Measurements from ENCODE around the gene NTNG1.

Gene NTNG1

DNA sequence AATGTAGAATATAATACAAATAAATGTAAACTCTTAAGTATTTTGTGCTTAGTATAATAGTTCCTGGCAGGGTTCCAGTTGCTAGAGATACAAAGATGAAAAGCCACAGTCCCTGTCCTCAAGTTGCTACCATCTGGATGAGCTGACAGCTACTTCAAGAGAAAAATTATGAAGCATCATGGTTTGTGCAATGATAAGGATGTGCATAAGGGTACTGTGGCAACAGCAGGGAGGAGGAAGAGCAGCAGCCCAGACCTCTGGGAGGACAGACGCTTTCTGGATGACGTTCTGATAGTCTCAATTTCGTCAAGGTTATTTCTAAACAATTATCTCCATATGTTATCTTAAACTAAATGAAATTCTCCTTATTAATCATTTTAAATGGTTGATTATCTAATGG, 198.9 kb downstream of the NTNG1 start:
- Mint-ChIP-seq H3K27me3 (no peaks in the 10 kb centered on the region), H3K4me1 (no peaks in the 10 kb centered on the region), H3K4me3 (no peak overlapping the region), H3K27ac (no peak overlapping the region), H3K9me3 (no peaks in the 10 kb centered on the region), H3K36me3 (ENCODE audit: low read depth) (no peaks in the 10 kb centered on the region)
- no peak for ATAC-seq
- DNase-seq, result no peak

GRCh38 chr1:107342316-107342715, 201.5 kb downstream of the NTNG1 start:
- H3K27ac Mint-ChIP-seq, result no peak overlapping the region
- H3K36me3 Mint-ChIP-seq (ENCODE audit: low read depth), result no peaks in the 10 kb centered on the region
- ATAC-seq (no peak), DNase-seq (no peak)
- H3K4me1 Mint-ChIP-seq, result no peaks in the 10 kb centered on the region
- H3K27me3 Mint-ChIP-seq, result peaks cover 2% of the 10 kb centered on the region
- H3K9me3 Mint-ChIP-seq, result no peaks in the 10 kb centered on the region
- H3K4me3 Mint-ChIP-seq, result no peak overlapping the region

DNA sequence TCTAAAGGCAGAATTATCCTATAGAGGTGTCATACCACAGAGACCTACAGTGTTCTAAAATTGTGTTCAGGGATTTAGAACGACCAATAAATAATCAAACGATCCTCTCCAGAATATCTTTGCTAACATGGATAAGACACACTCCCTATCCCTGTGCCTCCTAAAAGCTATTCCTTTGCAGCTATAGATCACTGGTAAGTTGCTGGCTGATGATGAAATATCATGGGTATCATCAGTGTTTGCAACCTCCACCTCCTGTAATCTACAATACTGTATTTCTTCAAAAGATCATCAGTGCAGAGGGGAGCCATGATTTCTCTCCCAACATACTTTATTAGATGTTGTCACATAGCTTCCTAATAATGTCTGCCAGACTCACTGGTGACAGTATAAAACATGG, 201.9 kb downstream of the NTNG1 start:
- no peaks in the 10 kb centered on the region for H3K36me3 Mint-ChIP-seq (ENCODE audit: low read depth)
- DNase-seq, result no peak
- no peak for ATAC-seq
- no peak overlapping the region for H3K4me3 Mint-ChIP-seq
- H3K27ac Mint-ChIP-seq, result no peak overlapping the region
- H3K9me3 Mint-ChIP-seq, result no peaks in the 10 kb centered on the region
- no peaks in the 10 kb centered on the region for H3K4me1 Mint-ChIP-seq
- H3K27me3 Mint-ChIP-seq, result peaks cover 2% of the 10 kb centered on the region

DNA sequence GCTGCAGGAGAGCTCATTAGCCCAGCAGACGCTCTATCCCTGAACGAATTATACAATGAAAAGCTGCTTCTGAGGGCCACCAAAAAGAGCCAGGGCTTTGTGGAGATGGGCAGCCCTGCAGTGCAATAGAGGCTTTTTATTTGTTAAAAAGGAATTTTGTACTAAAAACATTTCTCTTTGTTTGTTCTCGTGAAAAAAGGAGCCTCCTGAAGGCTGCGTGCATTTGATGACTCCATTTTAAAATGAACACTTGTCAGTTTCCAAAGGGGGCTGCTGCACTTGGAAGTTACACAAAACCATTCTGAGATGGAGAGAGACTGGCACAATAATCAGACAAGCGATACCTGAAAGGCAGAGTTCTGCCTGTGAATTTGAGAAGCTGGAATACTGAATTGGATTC, 202.8 kb downstream of the NTNG1 start:
- Mint-ChIP-seq H3K4me1 (no peaks in the 10 kb centered on the region), H3K4me3 (no peak overlapping the region), H3K36me3 (ENCODE audit: low read depth) (no peaks in the 10 kb centered on the region), H3K9me3 (no peaks in the 10 kb centered on the region), H3K27ac (no peak overlapping the region), H3K27me3 (peaks cover 2% of the 10 kb centered on the region)
- ATAC-seq (no peak), DNase-seq (no peak)

GRCh38 chr1:107344268-107344760, 203.5 kb downstream of the NTNG1 start:
- no peaks in the 10 kb centered on the region for H3K4me1 Mint-ChIP-seq
- no peaks in the 10 kb centered on the region for H3K9me3 Mint-ChIP-seq
- H3K4me3 Mint-ChIP-seq, result no peak overlapping the region
- H3K36me3 Mint-ChIP-seq (ENCODE audit: low read depth), result no peaks in the 10 kb centered on the region
- H3K27me3 Mint-ChIP-seq, result peaks cover 2% of the 10 kb centered on the region
- ATAC-seq, result no peak
- H3K27ac Mint-ChIP-seq, result no peak overlapping the region
- DNase-seq, result no peak

DNA sequence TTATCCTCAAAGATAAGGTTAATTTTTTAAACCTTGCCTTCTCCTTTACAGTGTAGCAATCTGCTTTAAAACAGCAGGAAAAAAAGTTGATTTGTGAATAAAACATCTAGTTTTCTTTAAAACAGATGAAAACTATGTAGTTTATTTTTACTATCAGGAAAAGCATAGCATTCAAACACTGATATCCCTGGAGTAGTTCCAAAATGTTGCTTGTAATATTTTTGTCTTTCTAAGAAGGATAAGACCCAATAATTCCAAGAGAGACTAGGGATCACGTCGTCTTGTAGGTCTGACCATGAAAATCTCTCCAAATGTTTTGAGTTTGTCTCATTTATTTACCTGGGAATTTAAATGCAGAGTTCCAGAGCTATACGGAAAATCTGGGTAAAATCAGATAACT, 204.0 kb downstream of the NTNG1 start:
- Mint-ChIP-seq H3K36me3 (ENCODE audit: low read depth) (no peaks in the 10 kb centered on the region), H3K4me3 (no peak overlapping the region), H3K27ac (no peak overlapping the region), H3K9me3 (no peaks in the 10 kb centered on the region), H3K4me1 (no peaks in the 10 kb centered on the region), H3K27me3 (peaks cover 2% of the 10 kb centered on the region)
- DNase-seq (no peak), ATAC-seq (no peak)

GRCh38 chr1:107352850-107353249, 212.0 kb downstream of the NTNG1 start:
- no peak for ATAC-seq
- Mint-ChIP-seq H3K4me1 (no peaks in the 10 kb centered on the region), H3K4me3 (no peak overlapping the region), H3K27me3 (no peaks in the 10 kb centered on the region), H3K36me3 (ENCODE audit: low read depth) (no peaks in the 10 kb centered on the region), H3K27ac (no peak overlapping the region), H3K9me3 (no peaks in the 10 kb centered on the region)
- no peak for DNase-seq

DNA sequence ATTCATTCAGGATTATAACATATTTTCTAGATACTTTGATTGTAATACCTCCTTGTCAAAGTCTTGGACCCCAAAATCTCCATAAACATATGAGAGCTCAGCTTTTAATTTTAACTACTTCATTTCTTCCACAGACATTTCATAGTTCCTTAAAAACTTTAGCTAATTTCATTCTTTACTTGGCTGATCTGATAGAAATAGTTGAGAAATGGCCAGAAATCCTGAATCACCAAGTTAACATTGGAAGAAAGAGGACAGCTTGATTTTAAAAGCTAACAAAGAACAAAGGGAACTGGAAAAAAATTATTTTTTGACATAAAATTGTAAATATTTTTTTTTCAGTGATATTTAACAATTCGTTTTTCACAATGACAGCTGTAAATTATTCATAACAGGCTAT, 216.5 kb downstream of the NTNG1 start:
- Mint-ChIP-seq H3K4me3 (no peak overlapping the region), H3K27ac (no peak overlapping the region), H3K4me1 (peaks cover 3% of the 10 kb centered on the region), H3K9me3 (no peaks in the 10 kb centered on the region), H3K27me3 (no peaks in the 10 kb centered on the region), H3K36me3 (ENCODE audit: low read depth) (no peaks in the 10 kb centered on the region)
- DNase-seq, result no peak
- ATAC-seq, result no peak

DNA sequence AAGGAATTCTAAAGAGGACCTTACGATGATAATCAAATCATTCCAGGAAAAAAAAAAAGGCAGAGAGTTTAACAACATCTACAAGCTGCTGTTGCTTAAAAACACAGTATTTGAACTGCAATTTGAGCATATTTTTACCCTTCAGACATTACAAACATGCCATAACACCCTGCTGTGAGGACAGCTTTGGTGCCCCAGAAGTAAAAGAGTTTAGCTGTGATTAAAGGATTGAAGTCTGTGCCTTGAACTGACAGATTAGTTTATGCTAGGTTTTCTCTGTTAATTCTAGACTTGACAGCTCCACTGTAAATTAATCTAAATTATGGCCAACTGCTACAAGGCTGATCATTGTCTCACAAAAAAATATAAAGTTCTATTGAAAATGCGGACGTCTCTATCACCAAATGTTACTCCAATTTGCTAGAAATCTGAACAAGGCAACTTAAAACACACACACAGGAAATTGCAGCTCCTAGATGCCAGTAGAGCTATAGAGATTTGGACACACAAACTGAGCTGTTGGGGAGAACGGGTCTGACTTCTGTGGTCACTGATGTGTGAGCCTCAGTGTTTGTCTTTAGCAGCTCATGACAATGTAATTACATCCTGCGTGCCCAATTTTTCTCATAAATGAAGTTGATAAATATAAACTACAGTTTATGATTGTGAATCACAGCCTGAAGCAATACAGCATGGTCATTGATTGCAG, 217.9 kb downstream of the NTNG1 start:
- H3K4me3 Mint-ChIP-seq, result no peak overlapping the region
- ATAC-seq, result no peak
- DNase-seq, result no peak
- H3K4me1 Mint-ChIP-seq, result peaks cover 3% of the 10 kb centered on the region
- no peak overlapping the region for H3K27ac Mint-ChIP-seq
- no peaks in the 10 kb centered on the region for H3K27me3 Mint-ChIP-seq
- H3K36me3 Mint-ChIP-seq (ENCODE audit: low read depth), result no peaks in the 10 kb centered on the region
- H3K9me3 Mint-ChIP-seq, result no peaks in the 10 kb centered on the region

DNA sequence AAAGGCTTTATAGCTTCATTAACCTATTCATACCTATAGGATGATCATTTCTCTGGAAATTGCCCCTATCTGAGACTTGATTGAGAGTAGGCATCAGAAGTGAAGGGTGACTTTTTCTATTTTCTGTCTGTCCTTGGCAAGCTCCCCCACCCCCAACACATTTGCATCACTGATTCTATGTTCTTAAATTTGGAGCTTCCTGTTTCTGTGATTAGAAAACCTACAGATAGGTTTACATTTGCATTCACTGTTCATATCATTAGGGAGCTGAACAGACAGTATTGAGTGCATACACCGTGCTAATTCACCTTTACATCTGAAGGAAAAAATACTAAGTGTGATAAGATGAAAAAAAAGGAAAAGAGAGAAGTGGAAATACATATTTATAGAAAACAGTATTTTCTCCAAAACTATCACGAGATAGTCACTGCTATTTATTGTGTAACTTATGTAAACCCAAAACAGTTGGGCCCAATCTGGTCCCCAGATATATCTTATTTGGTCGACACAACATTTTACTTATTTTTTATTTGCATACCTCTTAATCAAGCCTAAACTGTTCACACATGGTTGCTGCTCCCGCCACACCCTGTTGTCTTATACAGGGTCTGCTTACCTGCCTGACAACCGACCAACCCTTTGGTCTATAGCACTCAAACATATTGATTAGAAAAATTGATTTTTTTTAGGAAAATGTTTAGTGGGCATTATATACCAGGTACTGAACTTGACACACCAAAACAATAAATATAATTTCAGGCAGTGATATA, 218.8 kb downstream of the NTNG1 start:
- Mint-ChIP-seq H3K4me1 (peaks cover 3% of the 10 kb centered on the region), H3K36me3 (ENCODE audit: low read depth) (no peaks in the 10 kb centered on the region), H3K4me3 (no peak overlapping the region), H3K27me3 (no peaks in the 10 kb centered on the region), H3K9me3 (no peaks in the 10 kb centered on the region), H3K27ac (no peak overlapping the region)
- no peak for ATAC-seq
- DNase-seq, result no peak

DNA sequence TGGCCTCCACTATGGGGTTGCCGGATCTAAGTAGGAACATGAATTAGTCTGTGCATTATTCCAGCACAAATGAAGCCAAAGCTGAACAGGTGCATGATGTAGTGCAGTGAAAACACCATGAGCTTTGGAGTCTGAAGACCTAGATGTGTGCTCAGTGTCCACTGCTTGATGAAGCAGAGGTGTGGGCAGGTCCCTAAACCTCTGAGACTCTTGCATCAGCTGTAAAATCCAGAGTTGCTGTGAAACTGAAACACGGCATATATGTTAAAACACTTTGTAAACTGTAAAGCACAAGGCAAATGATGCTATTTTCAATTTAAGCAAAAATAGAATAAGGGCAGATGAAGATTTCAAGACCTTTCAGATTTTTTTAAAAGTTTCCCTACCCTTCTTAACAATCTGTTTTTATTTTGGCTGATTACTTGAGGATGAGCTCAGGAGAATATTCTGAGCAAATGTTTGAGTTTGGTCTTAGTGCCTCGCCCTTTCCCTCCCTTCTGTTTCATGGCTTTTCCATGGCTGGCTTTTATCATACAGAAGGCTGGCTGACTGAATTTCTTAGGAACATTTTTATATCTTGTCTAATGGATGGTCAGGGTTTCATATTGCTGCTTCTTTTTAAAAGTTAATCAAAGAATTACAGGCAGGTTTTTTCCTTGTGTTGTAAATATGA, 221.8 kb downstream of the NTNG1 start:
- no peak for DNase-seq
- peaks cover 3% of the 10 kb centered on the region for H3K4me1 Mint-ChIP-seq

GRCh38 chr1:107363154-107363553, 222.3 kb downstream of the NTNG1 start:
- no peak for ATAC-seq
- Mint-ChIP-seq H3K4me1 (peaks cover 3% of the 10 kb centered on the region), H3K27ac (no peak overlapping the region), H3K4me3 (no peak overlapping the region), H3K27me3 (no peaks in the 10 kb centered on the region), H3K9me3 (no peaks in the 10 kb centered on the region), H3K36me3 (ENCODE audit: low read depth) (no peaks in the 10 kb centered on the region)
- no peak for DNase-seq

More for the DNA sequence above, 221.8 kb downstream of the NTNG1 start:
- Mint-ChIP-seq H3K27ac (no peak overlapping the region), H3K27me3 (no peaks in the 10 kb centered on the region), H3K36me3 (ENCODE audit: low read depth) (no peaks in the 10 kb centered on the region), H3K9me3 (no peaks in the 10 kb centered on the region), H3K4me3 (no peak overlapping the region)
- ATAC-seq, result no peak

GRCh38 chr1:107365527-107366240, 224.8 kb downstream of the NTNG1 start:
- Mint-ChIP-seq H3K9me3 (no peaks in the 10 kb centered on the region), H3K4me3 (no peak overlapping the region), H3K27ac (no peak overlapping the region), H3K4me1 (peaks cover 3% of the 10 kb centered on the region), H3K27me3 (no peaks in the 10 kb centered on the region), H3K36me3 (ENCODE audit: low read depth) (no peaks in the 10 kb centered on the region)
- ATAC-seq (no peak), DNase-seq (no peak)

DNA sequence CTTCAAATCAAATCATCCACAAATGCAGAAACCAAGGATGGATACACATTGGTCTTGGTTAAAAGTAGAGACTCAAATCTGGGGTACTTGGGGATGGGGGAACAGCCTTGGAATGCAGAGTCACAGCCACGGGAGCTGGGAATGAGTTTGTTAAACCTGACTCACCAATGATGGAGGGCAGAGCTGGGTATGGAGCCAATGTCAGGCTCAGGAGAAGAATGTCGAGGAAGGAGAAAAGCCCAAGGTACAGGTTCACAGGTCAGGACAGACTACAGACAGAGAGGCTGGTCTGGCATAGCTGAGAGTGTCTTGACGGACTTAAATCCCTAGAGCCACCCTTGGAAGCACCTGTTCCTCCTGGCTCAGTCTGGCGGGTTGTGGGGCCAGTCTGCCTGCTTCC, 237.6 kb downstream of the NTNG1 start:
- H3K36me3 Mint-ChIP-seq (ENCODE audit: low read depth), result no peaks in the 10 kb centered on the region
- H3K27ac Mint-ChIP-seq, result no peak overlapping the region
- no peak for DNase-seq
- peaks cover 2% of the 10 kb centered on the region for H3K27me3 Mint-ChIP-seq
- H3K9me3 Mint-ChIP-seq, result no peaks in the 10 kb centered on the region
- H3K4me3 Mint-ChIP-seq, result no peak overlapping the region
- no peaks in the 10 kb centered on the region for H3K4me1 Mint-ChIP-seq
- ATAC-seq, result no peak

Data from activated naive CD8-positive, alpha-beta T cell treated with anti-CD3 and anti-CD28 coated beads, Interleukin-2, amount 50 U/mL, for 24 hours (primary cell).